Measurements from ENCODE around the gene EIF4G1. TPM values are rescaled to one million over a fixed set of nuclear protein-coding genes. Genes with fewer than 3 reads are reported as not detected.

The EIF4G1 gene
- total and polyA plus RNA-seq, 12 donors, result 231 to 600 (median 348) TPM

GRCh38 chr3:184284696-184285095 is 29.7 kb upstream of the EIF4G1 start:
- Histone ChIP-seq H3K4me3 (no peak overlapping the region), H3K27me3 (no peaks in the 10 kb centered on the region), H3K36me3 (replicated peaks in 1 of 2) (no peaks in the 10 kb centered on the region), H3K9me3 (replicated peaks in 1 of 3) (no peaks in the 10 kb centered on the region), H3K27ac (no peak overlapping the region), H3K4me1 (replicated peaks in 1 of 2) (no peaks in the 10 kb centered on the region)
- 7 to 18% (median 11%) methylated on average over 3 to 4 of the region's 4 CpGs for WGBS, 4 donors
- peak; percentile 71 to 87 (median 78) for DNase-seq
- intact Hi-C loops (cut with DNase I), result loop anchor here in 1 of 2 donors (10.0 kb wide), 1 partner anchor 390 kb away; no protein-coding TSS in a partner anchor
- peak; percentile 11 to 59 (median 52) for TF ChIP-seq CTCF (IDR thresholded peaks at IDR 0.05)
- no peak for TF ChIP-seq POLR2A (IDR thresholded peaks at IDR 0.05)

GRCh38 chr3:184289426-184289938 is 24.9 kb upstream of the EIF4G1 start:
- 4 to 12% (median 8%) methylated on average over 10 of the region's 10 CpGs for WGBS, 4 donors
- no peaks in the 10 kb centered on the region for H3K9me3 ChIP-seq (replicated peaks in 1 of 3)
- no peak overlapping the region for H3K27ac ChIP-seq
- TF ChIP-seq POLR2A (IDR thresholded peaks at IDR 0.05) (no peak), CTCF (IDR thresholded peaks at IDR 0.05) (peak; percentile 42 to 62 (median 50))
- no peaks in the 10 kb centered on the region for H3K27me3 ChIP-seq
- DNase-seq, result peak in 5 of 7 donors; percentile 46 to 73 (median 59)
- H3K4me1 ChIP-seq (replicated peaks in 1 of 2), result no peaks in the 10 kb centered on the region
- intact Hi-C loops (cut with DNase I), result loop anchor here in 1 of 2 donors (10.0 kb wide), 1 partner anchor 395 kb away; no protein-coding TSS in a partner anchor
- H3K4me3 ChIP-seq, result no peak overlapping the region
- no peaks in the 10 kb centered on the region for H3K36me3 ChIP-seq (replicated peaks in 1 of 2)

- no peaks in the 10 kb centered on the region for H3K4me1 ChIP-seq (replicated peaks in 1 of 2)
- intact Hi-C loops (cut with DNase I), result loop anchor here in 1 of 2 donors (5.0 kb wide), 1 partner anchor 393 kb away; no protein-coding TSS in a partner anchor
- DNase-seq, result no peak
- H3K4me3 ChIP-seq, result no peak overlapping the region
- 81 to 89% (median 82%) methylated on average over 7 to 10 of the region's 10 CpGs for WGBS, 4 donors
- H3K36me3 ChIP-seq (replicated peaks in 1 of 2), result no peaks in the 10 kb centered on the region
- H3K27ac ChIP-seq, result no peak overlapping the region
- TF ChIP-seq POLR2A (IDR thresholded peaks at IDR 0.05), result no peak
- TF ChIP-seq CTCF (IDR thresholded peaks at IDR 0.05), result no peak
- no peaks in the 10 kb centered on the region for H3K9me3 ChIP-seq (replicated peaks in 1 of 3)
- no peaks in the 10 kb centered on the region for H3K27me3 ChIP-seq
Observed at GRCh38 chr3:184290331-184290730, 24.1 kb upstream of the EIF4G1 start.

- H3K36me3 ChIP-seq (replicated peaks in 1 of 2), result no peaks in the 10 kb centered on the region
- 79 to 87% (median 84%) methylated on average over 15 to 22 of the region's 22 CpGs for whole genome bisulfite sequencing, 4 donors
- H3K9me3 ChIP-seq (replicated peaks in 1 of 3), result no peaks in the 10 kb centered on the region
- intact Hi-C loops (cut with DNase I), result loop anchor here in 1 of 2 donors (5.0 kb wide), 1 partner anchor 394 kb away; no protein-coding TSS in a partner anchor
- H3K4me3 ChIP-seq, result no peak overlapping the region
- no peaks in the 10 kb centered on the region for H3K27me3 ChIP-seq
- DNase-seq, result no peak
- no peaks in the 10 kb centered on the region for H3K4me1 ChIP-seq (replicated peaks in 1 of 2)
- H3K27ac ChIP-seq, result no peak overlapping the region
- no peak for TF ChIP-seq POLR2A (IDR thresholded peaks at IDR 0.05)
- no peak for TF ChIP-seq CTCF (IDR thresholded peaks at IDR 0.05)
Observed at GRCh38 chr3:184291044-184291737, 23.2 kb upstream of the EIF4G1 start.
